ES-I3 (cell line): ENCODE data around the gene ASRGL1.
"Not testable (repeated sequence)": the region's sequence is repeated elsewhere in the genome, so short reads cannot be mapped to it uniquely, and the experiment has no call there.

Experiments used
- H3K36me3 ChIP-seq: 2 replicates; pipeline ENCODE4 v1.6.1; 2013; ENCODE audit warnings: mild to moderate bottlenecking, low read length, control low read depth, moderate library complexity; ENCODE audit not compliant: insufficient read depth
- H3K4me1 ChIP-seq: 2 replicates; pipeline ENCODE4 v1.6.1; 2013; ENCODE audit warnings: mild to moderate bottlenecking, control low read depth, low read length; ENCODE audit not compliant: insufficient read depth
- H3K9ac ChIP-seq: 2 replicates; pipeline ENCODE4 v1.6.1; 2013; ENCODE audit warnings: low read depth, mild to moderate bottlenecking, low read length, moderate library complexity
- H3K9me3 ChIP-seq: 2 replicates; pipeline ENCODE4 v1.6.1; 2013; ENCODE audit warnings: mild to moderate bottlenecking, low read length, moderate library complexity; ENCODE audit not compliant: control insufficient read depth, insufficient read depth

ASRGL1 gene

DNA sequence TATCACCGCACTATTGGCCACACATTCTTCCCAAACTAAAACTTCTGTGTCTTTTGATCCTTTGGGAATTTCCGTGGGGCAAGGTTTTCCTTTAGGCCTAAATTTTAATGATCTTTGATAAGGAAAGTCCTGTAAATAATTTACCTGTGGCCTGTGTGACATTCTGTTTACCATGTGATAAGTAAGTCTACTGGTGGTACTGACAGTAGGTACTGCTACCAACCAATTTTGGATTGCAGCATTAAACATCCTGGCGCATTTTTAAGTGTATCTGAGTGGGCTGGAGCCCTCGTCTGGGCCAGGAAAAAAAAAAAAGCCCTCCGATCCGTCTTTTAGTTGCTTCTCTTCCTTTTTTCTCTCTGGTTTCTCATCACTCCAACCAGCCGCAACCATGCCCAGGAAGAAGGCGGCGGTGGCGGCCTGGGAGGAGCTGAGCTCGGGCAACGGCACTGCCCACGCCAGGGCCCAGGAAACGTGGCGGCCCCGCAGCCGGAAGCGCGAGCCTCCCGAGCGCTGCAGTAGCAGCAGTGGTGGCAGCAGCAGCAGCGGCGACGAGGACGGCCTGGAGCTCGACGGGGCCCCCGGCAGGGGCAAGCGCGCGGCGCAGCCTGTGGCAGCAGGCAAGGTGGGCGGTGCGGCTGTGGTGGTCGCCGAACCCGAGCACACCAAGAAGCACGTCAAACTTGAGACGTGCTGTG is 33.6 kb downstream of the ASRGL1 start:
- Histone ChIP-seq H3K9me3 (no peaks in the 10 kb centered on the region), H3K9ac (no peak overlapping the region), H3K4me1 (no peaks in the 10 kb centered on the region), H3K36me3 (no peaks in the 10 kb centered on the region)

DNA sequence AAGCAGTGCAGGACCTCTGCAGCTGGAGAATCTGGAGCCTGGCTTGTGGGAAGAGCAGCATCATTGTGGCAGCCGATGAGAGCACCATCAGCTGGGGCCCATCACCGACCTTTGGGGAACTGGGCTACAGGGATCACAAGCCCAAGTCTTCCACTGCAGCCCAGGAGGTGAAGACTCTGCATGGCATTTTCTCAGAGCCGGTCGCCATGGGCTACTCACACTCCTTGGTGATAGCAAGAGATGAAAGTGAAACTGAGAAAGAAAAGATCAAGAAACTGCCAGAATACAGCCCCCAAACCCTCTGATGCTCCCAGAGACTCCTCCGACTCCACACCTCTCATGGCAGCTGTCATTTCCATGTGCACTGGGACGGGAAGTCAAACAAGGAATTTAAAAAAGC is 35.6 kb downstream of the ASRGL1 start:
- Histone ChIP-seq H3K4me1 (no peaks in the 10 kb centered on the region), H3K9ac (no peak overlapping the region), H3K9me3 (no peaks in the 10 kb centered on the region), H3K36me3 (no peaks in the 10 kb centered on the region)

DNA sequence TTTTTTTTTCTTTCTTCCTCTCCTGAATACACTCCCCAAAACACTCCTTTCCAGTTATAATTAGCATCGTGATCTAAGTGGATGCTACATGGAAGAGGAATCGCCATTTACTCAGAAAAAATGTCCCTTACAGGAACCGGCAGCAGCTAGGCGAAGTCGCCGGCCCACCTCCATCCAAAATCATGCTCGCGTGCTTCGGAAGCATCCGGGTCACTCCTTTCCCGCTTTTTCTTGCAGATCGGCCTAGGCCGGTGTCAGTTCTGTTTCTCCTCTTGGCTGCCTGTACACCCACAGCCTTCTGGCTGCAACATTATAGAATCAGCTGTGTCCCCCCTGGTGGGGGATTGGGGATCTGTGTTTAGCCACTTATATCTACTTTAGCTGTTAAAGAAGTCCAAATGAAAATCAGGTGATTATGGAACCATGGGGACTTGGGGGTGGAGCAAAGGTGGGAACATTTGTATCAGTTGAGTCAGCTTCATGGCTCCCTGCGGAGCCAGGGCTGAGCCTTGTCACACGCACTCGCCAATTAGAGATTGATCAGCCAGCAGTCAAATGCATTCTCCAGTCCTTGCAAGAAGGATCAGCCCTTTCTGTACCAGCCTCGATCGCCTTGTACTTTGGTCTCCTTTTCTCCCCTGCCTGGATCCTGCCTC is 36.3 kb downstream of the ASRGL1 start:
- no peaks in the 10 kb centered on the region for H3K4me1 ChIP-seq
- H3K9ac ChIP-seq = no peak overlapping the region
- no peaks in the 10 kb centered on the region for H3K9me3 ChIP-seq
- H3K36me3 ChIP-seq = no peaks in the 10 kb centered on the region

DNA sequence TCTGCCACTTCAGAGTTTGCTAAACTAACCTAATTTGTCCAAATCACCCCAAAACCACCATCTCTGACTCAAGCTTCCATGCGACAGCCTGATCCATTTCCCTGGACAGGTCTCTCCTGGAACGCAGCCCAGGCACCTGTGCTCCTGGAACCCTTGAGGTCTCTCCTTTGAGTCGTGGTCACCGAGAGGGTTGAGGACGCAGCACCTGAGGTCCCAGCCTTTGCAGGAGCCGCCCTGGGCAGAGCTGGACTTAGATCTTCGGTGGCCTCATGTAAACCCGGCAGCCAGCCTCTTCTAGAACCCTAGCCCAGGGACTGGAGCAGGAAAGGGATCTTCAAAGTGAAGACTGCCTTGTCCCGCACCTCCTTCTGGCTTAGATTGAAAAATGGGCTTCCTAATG is 37.6 kb downstream of the ASRGL1 start:
- no peaks in the 10 kb centered on the region for H3K4me1 ChIP-seq
- H3K36me3 ChIP-seq = no peaks in the 10 kb centered on the region
- H3K9ac ChIP-seq = no peak overlapping the region
- H3K9me3 ChIP-seq = no peaks in the 10 kb centered on the region

DNA sequence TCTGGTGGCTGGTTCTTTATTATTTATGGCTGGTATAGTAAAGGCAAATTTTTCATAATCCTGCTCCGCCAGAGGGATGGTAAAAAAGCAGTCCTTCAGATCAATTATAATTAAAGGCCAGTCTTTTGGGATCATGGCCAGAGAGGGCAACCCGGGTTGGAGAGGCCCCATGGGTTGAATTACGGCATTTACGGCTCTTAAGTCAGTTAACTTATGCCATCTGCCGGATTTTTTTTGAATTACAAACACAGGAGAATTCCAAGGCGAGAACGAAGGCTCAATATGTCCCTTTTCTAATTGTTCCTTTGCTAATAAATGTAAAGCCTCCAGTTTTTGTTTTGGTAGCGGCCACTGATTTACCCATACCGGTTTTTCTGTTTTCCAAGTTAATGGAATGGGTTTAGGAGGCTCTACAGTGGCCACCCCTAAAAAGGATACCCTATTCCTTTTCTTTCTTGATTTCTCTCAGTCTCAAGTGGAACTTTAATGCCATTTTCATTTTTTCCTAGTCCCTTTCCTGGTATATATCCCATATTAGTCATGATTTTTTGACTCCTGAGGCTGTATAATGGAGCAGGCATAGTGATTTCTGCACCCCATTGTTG is 41.3 kb downstream of the ASRGL1 start:
- not testable (repeated sequence) for H3K4me1 ChIP-seq, H3K9me3 ChIP-seq, H3K36me3 ChIP-seq, H3K9ac ChIP-seq

DNA sequence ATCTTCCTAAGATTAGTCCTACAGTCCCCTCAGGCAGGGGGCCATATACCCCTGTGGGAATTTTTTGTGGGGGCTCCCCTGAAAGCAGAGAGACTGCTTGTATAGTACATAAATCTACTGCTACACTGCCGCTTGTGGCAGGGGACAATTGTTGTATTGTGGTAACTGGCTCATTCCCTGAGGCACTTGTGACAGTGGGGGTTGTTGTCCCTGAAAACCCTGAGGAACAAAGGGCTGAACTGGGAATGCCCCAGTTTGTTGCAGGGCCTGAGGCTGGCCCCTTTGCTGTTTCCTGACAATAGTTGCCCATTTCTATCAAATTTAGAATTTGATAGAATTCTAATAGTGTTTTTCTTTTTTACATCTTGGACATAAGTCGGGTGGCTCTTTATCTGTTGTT is 42.3 kb downstream of the ASRGL1 start:
- H3K9me3 ChIP-seq, H3K36me3 ChIP-seq, H3K4me1 ChIP-seq, H3K9ac ChIP-seq: not testable (repeated sequence)

DNA sequence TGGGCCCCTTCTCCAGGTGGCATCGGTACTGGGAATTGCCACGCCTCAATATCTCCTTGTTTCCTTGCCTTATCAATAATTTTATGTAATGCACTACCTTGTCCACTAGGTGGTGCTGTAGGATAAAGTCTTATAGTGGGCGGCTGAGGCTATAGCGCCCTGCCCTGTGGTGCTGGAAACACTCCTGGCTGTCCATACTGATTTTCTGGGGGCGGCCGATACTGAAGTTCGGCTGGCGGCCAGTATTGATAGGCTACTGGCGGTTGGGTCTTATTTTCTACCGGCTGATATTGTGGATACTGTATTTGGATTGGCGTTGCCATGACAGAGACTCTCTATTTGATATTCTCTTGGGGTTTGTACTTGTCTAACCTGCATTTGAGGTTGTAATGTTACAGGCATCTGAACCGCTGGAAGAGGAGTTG is 43.6 kb downstream of the ASRGL1 start:
- not testable (repeated sequence) for H3K4me1 ChIP-seq, H3K9ac ChIP-seq, H3K36me3 ChIP-seq, H3K9me3 ChIP-seq

DNA sequence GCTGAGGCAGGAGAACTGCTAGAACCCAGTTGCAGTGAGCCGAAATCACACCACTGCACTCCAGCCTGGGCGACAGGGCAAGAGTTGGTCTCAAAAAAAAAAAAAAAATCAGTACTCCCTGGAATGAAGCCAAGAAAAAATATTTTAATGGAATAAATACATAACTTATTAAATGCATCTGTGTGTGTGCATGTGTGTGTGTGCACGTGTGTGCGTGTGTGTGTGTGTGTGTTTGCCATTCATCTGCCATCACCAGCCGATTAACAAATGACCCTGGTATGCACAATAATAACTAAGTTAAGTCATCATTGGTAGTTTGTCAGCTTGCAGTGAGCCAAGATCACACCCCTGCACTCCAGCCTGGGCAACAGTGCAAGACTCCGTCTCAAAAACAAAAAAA is 46.6 kb downstream of the ASRGL1 start:
- H3K4me1 ChIP-seq = peaks cover 4% of the 10 kb centered on the region; the same call in 1 of the 2 replicates
- H3K36me3 ChIP-seq = no peaks in the 10 kb centered on the region
- no peak overlapping the region for H3K9ac ChIP-seq
- no peaks in the 10 kb centered on the region for H3K9me3 ChIP-seq

DNA sequence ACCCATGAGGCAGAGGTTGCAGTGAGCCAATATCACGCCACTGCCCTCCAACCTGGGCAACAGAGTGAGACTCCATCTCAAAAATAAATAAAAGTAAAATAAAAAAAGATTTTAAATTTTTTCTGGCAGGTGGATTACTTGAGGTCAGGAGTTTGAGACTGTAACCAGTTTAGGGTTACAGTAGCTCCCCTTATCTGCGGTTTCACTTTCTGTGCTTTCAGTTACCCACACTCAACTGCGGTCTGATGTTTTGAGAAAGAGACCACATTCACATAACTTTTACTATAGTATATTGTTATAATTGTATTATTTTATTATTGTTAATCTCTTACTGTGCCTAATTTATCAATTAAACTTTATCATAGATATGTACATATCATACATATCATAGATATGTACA is 48.8 kb downstream of the ASRGL1 start:
- not testable (repeated sequence) for H3K36me3 ChIP-seq, H3K9me3 ChIP-seq, H3K9ac ChIP-seq, H3K4me1 ChIP-seq

DNA sequence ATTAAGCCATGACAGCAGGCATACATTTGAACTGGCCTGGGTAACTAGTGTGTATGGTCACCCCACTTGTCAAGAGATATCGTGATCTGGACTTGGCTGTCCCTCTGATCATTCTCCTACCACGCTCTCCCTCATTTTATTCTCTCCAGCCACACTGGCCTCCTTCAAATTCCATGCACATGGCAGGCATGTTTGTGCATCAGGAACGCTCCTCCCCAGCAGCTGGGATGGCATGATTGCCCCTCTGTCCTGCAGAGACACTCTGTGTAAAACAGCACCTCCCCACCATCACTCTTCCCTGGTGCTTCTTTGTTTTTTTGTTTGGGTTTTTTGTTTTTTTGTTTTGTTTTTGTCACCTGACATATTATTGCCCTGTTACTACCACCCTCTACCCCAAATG is 50.1 kb downstream of the ASRGL1 start:
- Histone ChIP-seq H3K9me3 (no peaks in the 10 kb centered on the region), H3K4me1 (peaks cover under 1% of the 10 kb centered on the region; the same call in 1 of the 2 replicates), H3K9ac (no peak overlapping the region), H3K36me3 (no peaks in the 10 kb centered on the region)

DNA sequence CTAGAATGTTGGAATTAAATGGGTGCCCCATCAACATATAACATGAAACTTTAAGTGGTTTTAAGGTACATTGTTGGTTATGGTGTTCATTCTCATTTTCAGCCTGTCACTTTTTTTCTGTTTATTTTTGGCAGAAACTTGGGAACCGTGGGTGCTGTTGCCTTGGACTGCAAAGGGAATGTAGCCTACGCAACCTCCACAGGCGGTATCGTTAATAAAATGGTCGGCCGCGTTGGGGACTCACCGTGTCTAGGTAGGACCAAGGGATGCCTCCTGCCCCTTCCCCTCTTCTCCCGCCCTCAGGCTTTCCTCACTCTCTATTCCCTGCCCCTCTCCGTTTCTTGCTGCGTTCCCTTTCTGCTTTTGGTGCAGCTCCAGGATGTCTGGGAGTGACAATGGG is 51.8 kb downstream of the ASRGL1 start:
- Histone ChIP-seq H3K9me3 (no peaks in the 10 kb centered on the region), H3K9ac (no peak overlapping the region), H3K36me3 (no peaks in the 10 kb centered on the region)

DNA sequence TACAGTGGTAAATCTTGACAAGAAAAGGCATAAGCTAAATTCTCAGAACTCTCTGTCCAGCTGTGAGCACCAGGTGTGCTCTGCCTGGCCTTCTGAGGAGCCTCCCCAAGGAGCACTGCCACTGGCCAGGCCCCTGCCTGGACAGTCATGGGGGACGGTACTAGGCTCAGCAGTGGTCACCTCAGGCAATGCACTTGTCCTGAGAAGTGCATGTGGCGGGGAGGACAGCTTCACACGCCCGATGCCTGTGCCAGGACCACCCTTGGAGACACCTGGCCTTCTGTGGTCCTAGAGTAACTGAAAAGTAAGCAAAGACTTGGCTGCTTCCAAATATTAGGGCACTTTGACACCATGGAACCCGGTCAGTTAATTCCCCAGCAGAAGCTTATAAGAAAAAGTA is 53.0 kb downstream of the ASRGL1 start:
- no peaks in the 10 kb centered on the region for H3K9me3 ChIP-seq
- no peak overlapping the region for H3K9ac ChIP-seq
- H3K4me1 ChIP-seq = peaks cover 1% of the 10 kb centered on the region; the same call in 1 of the 2 replicates
- H3K36me3 ChIP-seq = no peaks in the 10 kb centered on the region

More for the DNA sequence above, 51.8 kb downstream of the ASRGL1 start:
- no peaks in the 10 kb centered on the region for H3K4me1 ChIP-seq

DNA sequence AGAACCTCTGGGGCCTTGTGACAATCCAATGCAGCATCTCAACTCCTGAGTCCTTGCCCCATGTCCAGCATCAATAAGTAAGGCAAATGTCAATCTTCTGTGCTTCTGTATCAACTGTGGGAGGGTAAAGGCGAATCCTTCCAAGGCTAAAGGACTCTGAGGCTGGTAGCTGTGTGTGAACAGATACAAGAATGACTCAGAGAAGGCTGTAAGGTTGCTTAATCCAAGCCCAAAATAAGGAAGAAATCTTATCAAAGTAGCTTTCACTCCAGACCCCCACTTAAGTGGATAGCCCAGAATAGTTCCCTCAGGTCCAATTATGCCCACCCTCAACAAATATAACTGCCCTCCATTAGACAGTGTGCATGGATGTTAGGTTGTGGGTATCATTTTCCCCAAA is 53.5 kb downstream of the ASRGL1 start:
- Histone ChIP-seq H3K4me1 (peaks cover 4% of the 10 kb centered on the region; the same call in 1 of the 2 replicates), H3K36me3 (no peaks in the 10 kb centered on the region), H3K9me3 (no peaks in the 10 kb centered on the region), H3K9ac (no peak overlapping the region)

DNA sequence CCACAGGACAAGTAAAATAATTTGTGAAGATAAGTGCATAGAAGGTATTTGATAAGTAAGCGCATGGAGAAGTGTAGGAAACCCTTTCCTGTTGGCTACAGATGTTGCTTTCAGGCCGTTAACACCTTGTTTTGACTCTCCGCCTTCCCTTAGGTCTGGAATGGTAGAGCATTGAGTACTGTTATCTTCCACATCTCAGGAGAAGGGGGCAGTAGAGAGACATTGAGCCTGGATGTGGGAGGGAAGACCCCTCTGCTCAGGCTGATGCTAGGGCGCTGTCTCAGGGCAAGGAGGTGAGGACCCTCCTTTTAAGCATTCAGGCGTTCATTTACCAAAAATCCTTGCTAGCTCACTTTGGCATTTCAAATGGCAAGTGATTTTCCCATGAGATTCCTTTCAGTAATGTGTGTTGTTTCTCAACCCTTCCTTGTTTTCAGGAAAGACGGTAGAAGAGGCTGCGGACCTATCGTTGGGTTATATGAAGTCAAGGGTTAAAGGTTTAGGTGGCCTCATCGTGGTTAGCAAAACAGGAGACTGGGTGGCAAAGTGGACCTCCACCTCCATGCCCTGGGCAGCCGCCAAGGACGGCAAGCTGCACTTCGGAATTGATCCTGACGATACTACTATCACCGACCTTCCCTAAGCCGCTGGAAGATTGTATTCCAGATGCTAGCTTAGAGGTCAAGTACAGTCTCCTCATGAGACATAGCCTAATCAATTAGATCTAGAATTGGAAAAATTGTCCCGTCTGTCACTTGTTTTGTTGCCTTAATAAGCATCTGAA is 54.6 kb downstream of the ASRGL1 start:
- H3K9me3 ChIP-seq = no peaks in the 10 kb centered on the region
- peaks cover 11% of the 10 kb centered on the region; the same call in 1 of the 2 replicates for H3K4me1 ChIP-seq
- no peaks in the 10 kb centered on the region for H3K36me3 ChIP-seq
- H3K9ac ChIP-seq = no peak overlapping the region
